ENCODE data around the gene ZNF845. TPM values are rescaled to one million over a fixed set of nuclear protein-coding genes. Genes with fewer than 3 reads are reported as not detected.
"Not testable (repeated sequence)": the region's sequence is repeated elsewhere in the genome, so short reads cannot be mapped to it uniquely, and the experiment has no call there.

Gene ZNF845
- total RNA-seq, 4 donors from 2014 or later: 5.7 to 11.1 (median 7.6) TPM

GRCh38 chr19:53333066-53333462 is 485 bp upstream of the ZNF845 start:
- WGBS, 2 donors: 0 to 1% methylated on average over 14 of the region's 14 CpGs
- no peaks in the 10 kb centered on the region for H3K27me3 ChIP-seq
- peak in 1 of 2 donors; percentile 23 for DNase-seq (ENCODE audit: low spot score in 2 of 2)
- peaks cover 0 to 21% (median 0%) of the 10 kb centered on the region in 4 donors for H3K9me3 ChIP-seq
- TF ChIP-seq EP300 (IDR thresholded peaks at IDR 0.05): no peak
- TF ChIP-seq POLR2A (IDR thresholded peaks at IDR 0.05): no peak
- no peak for TF ChIP-seq CTCF (IDR thresholded peaks at IDR 0.05)
- H3K36me3 ChIP-seq: peaks cover 0 to 22% (median 0%) of the 10 kb centered on the region in 3 donors
- peak overlapping the region; percentile 35 to 79 (median 62) for H3K4me3 ChIP-seq
- peak overlapping the region in 3 of 4 donors; percentile 48 to 87 (median 80) for H3K27ac ChIP-seq
- H3K4me1 ChIP-seq: peaks cover 0 to 13% (median 6%) of the 10 kb centered on the region in 4 donors

GRCh38 chr19:53344403-53344802 is 10.9 kb downstream of the ZNF845 start:
- not testable (repeated sequence) for H3K27ac ChIP-seq; DNase-seq (ENCODE audit: low spot score in 2 of 2); H3K4me1 ChIP-seq; H3K27me3 ChIP-seq; H3K4me3 ChIP-seq
- Histone ChIP-seq H3K9me3 (peaks cover 0 to 100% (median 26%) of the 10 kb centered on the region in 4 donors), H3K36me3 (peaks cover 9 to 100% (median 56%) of the 10 kb centered on the region in 3 donors)
- WGBS, 2 donors: 98 to 99% methylated on average over 4 of the region's 4 CpGs

- Histone ChIP-seq H3K27me3 (no peaks in the 10 kb centered on the region), H3K4me1 (no peaks in the 10 kb centered on the region), H3K9me3 (peaks cover 4 to 85% (median 39%) of the 10 kb centered on the region in 4 donors), H3K27ac (no peak overlapping the region), H3K36me3 (peaks cover 8 to 54% (median 10%) of the 10 kb centered on the region in 3 donors), H3K4me3 (no peak overlapping the region)
- TF ChIP-seq CTCF (IDR thresholded peaks at IDR 0.05) (no peak), POLR2A (IDR thresholded peaks at IDR 0.05) (no peak), EP300 (IDR thresholded peaks at IDR 0.05) (no peak)
- WGBS, 2 donors: 95 to 98% methylated on average over 1 of the region's 1 CpG
- no peak for DNase-seq (ENCODE audit: low spot score in 2 of 2)
These were observed 22.2 kb downstream of the ZNF845 start for GRCh38 chr19:53355739-53356138.

GRCh38 chr19:53357821-53358581 is 24.5 kb downstream of the ZNF845 start:
- Histone ChIP-seq H3K4me1 (no peaks in the 10 kb centered on the region), H3K27ac (no peak overlapping the region), H3K36me3 (peaks cover 0 to 32% (median 0%) of the 10 kb centered on the region in 3 donors), H3K9me3 (peaks cover 0 to 63% (median 21%) of the 10 kb centered on the region in 4 donors), H3K4me3 (no peak overlapping the region), H3K27me3 (no peaks in the 10 kb centered on the region)
- DNase-seq (ENCODE audit: low spot score in 2 of 2): no peak
- TF ChIP-seq EP300 (IDR thresholded peaks at IDR 0.05) (no peak), POLR2A (IDR thresholded peaks at IDR 0.05) (no peak), CTCF (IDR thresholded peaks at IDR 0.05) (no peak)
- 68 to 76% methylated on average over 33 to 35 of the region's 35 CpGs for WGBS, 2 donors

GRCh38 chr19:53360056-53360455 is 26.5 kb downstream of the ZNF845 start:
- not testable (repeated sequence) for H3K27ac ChIP-seq; H3K27me3 ChIP-seq; DNase-seq (ENCODE audit: low spot score in 2 of 2); H3K4me1 ChIP-seq; H3K4me3 ChIP-seq
- Histone ChIP-seq H3K36me3 (peaks cover 0 to 11% (median 0%) of the 10 kb centered on the region in 3 donors), H3K9me3 (peaks cover 0 to 42% (median 11%) of the 10 kb centered on the region in 4 donors)
- 93 to 96% methylated on average over 10 of the region's 10 CpGs for WGBS, 2 donors

GRCh38 chr19:53365134-53365898 is 31.8 kb downstream of the ZNF845 start, which contains the start of gene ZNF525:
Gene ZNF525 (plus strand): TSS chr19:53365705. CDS start chr19:53372282, 6,577 bp downstream.
- DNase-seq (ENCODE audit: low spot score in 2 of 2): peak; percentile 74 to 82
- no peaks in the 10 kb centered on the region for H3K9me3 ChIP-seq
- H3K27ac ChIP-seq: peak within 1 kb of the TSS; percentile 42 to 82 (median 78)
- peaks cover 0 to 2% (median 0%) of the 10 kb centered on the region in 3 donors for H3K36me3 ChIP-seq
- no peaks in the 10 kb centered on the region for H3K27me3 ChIP-seq
- H3K4me1 ChIP-seq: peaks cover 0 to 12% (median 3%) of the 10 kb centered on the region in 4 donors
- H3K4me3 ChIP-seq: peak within 1 kb of the TSS; percentile 57 to 86 (median 74)
- WGBS, 2 donors: 1 to 2% methylated on average over 38 to 40 of the region's 45 CpGs
- peak in 1 of 2 donors; percentile 77 for TF ChIP-seq EP300 (IDR thresholded peaks at IDR 0.05)
- peak in 1 of 2 donors; percentile 40 for TF ChIP-seq POLR2A (IDR thresholded peaks at IDR 0.05)
- peak in 2 of 5 experiments; percentile 15 to 35 for TF ChIP-seq CTCF (IDR thresholded peaks at IDR 0.05)
